ENCODE results near the gene SLC6A6. TPM values are rescaled to one million over a fixed set of nuclear protein-coding genes. Genes with fewer than 3 reads are reported as not detected.

The SLC6A6 gene
- total RNA-seq, 2 donors from 2014 or later, result 43.1 to 56.5 TPM

- no peak for DNase-seq
- no peaks in the 10 kb centered on the region for H3K27me3 ChIP-seq (ENCODE audit: control insufficient read depth, insufficient read depth, low read length, poor library complexity, severe bottlenecking)
- 87 to 92% methylated on average over 21 to 25 of the region's 25 CpGs for WGBS, 2 experiments (ENCODE audit: insufficient coverage in 1 of 2, insufficient read length in 1 of 2)
- TF ChIP-seq CTCF (conservative IDR thresholded peaks at IDR 0.05), result no peak
- Mint-ChIP-seq H3K27ac (no peak overlapping the region), H3K36me3 (ENCODE audit: low read depth) (peaks cover 49% of the 10 kb centered on the region), H3K27me3 (ENCODE audit: insufficient read depth) (no peaks in the 10 kb centered on the region), H3K4me3 (no peak overlapping the region), H3K9me3 (peaks cover 3% of the 10 kb centered on the region), H3K4me1 (peaks cover 5% of the 10 kb centered on the region)
- H3K36me3 ChIP-seq (ENCODE audit: control insufficient read depth, insufficient read depth, low read length), result peaks cover 30% of the 10 kb centered on the region
- peak overlapping the region; percentile 90 for H3K27ac ChIP-seq (ENCODE audit: low read depth, low read length)
- H3K9me3 ChIP-seq (ENCODE audit: control insufficient read depth, low read length), result peaks cover 3% of the 10 kb centered on the region
- no peaks in the 10 kb centered on the region for H3K4me1 ChIP-seq (ENCODE audit: control insufficient read depth, insufficient read depth, low read length)
- no peak overlapping the region for H3K4me3 ChIP-seq (ENCODE audit: low read length)
- no peak overlapping the region for H3K9ac ChIP-seq (ENCODE audit: extremely low read depth, low read length, poor library complexity, severe bottlenecking)
Observed at GRCh38 chr3:14452740-14453710, 50.6 kb downstream of the SLC6A6 start.

GRCh38 chr3:14453876-14454638 lies 51.7 kb downstream of the SLC6A6 start:
- DNase-seq, result no peak
- no peak overlapping the region for H3K4me3 ChIP-seq (ENCODE audit: low read length)
- H3K36me3 Mint-ChIP-seq (ENCODE audit: low read depth), result peaks cover 41% of the 10 kb centered on the region
- no peaks in the 10 kb centered on the region for H3K27me3 Mint-ChIP-seq (ENCODE audit: insufficient read depth)
- H3K9me3 ChIP-seq (ENCODE audit: control insufficient read depth, low read length), result no peaks in the 10 kb centered on the region
- peak overlapping the region; percentile 9 for H3K27ac Mint-ChIP-seq
- H3K27ac ChIP-seq (ENCODE audit: low read depth, low read length), result peak overlapping the region; percentile 2
- H3K27me3 ChIP-seq (ENCODE audit: control insufficient read depth, insufficient read depth, low read length, poor library complexity, severe bottlenecking), result no peaks in the 10 kb centered on the region
- H3K9ac ChIP-seq (ENCODE audit: extremely low read depth, low read length, poor library complexity, severe bottlenecking), result no peak overlapping the region
- peaks cover 15% of the 10 kb centered on the region for H3K4me1 Mint-ChIP-seq
- H3K9me3 Mint-ChIP-seq, result no peaks in the 10 kb centered on the region
- TF ChIP-seq CTCF (conservative IDR thresholded peaks at IDR 0.05), result no peak
- 81 to 89% methylated on average over 8 to 23 of the region's 23 CpGs for WGBS, 2 experiments (ENCODE audit: insufficient coverage in 1 of 2, insufficient read length in 1 of 2)
- peaks cover 22% of the 10 kb centered on the region for H3K36me3 ChIP-seq (ENCODE audit: control insufficient read depth, insufficient read depth, low read length)
- H3K4me3 Mint-ChIP-seq, result no peak overlapping the region
- peaks cover 7% of the 10 kb centered on the region for H3K4me1 ChIP-seq (ENCODE audit: control insufficient read depth, insufficient read depth, low read length)

GRCh38 chr3:14454639-14455310 lies 52.4 kb downstream of the SLC6A6 start:
- Mint-ChIP-seq H3K36me3 (ENCODE audit: low read depth) (peaks cover 44% of the 10 kb centered on the region), H3K27ac (no peak overlapping the region), H3K27me3 (ENCODE audit: insufficient read depth) (no peaks in the 10 kb centered on the region), H3K4me1 (peaks cover 17% of the 10 kb centered on the region), H3K4me3 (no peak overlapping the region), H3K9me3 (no peaks in the 10 kb centered on the region)
- 92 to 93% methylated on average over 8 of the region's 8 CpGs for WGBS, 2 experiments (ENCODE audit: insufficient coverage in 1 of 2, insufficient read length in 1 of 2)
- Histone ChIP-seq H3K27ac (ENCODE audit: low read depth, low read length) (no peak overlapping the region), H3K9me3 (ENCODE audit: control insufficient read depth, low read length) (no peaks in the 10 kb centered on the region), H3K36me3 (ENCODE audit: control insufficient read depth, insufficient read depth, low read length) (peaks cover 27% of the 10 kb centered on the region), H3K4me3 (ENCODE audit: low read length) (no peak overlapping the region), H3K9ac (ENCODE audit: extremely low read depth, low read length, poor library complexity, severe bottlenecking) (no peak overlapping the region), H3K4me1 (ENCODE audit: control insufficient read depth, insufficient read depth, low read length) (peaks cover 11% of the 10 kb centered on the region), H3K27me3 (ENCODE audit: control insufficient read depth, insufficient read depth, low read length, poor library complexity, severe bottlenecking) (no peaks in the 10 kb centered on the region)
- no peak for TF ChIP-seq CTCF (conservative IDR thresholded peaks at IDR 0.05)
- no peak for DNase-seq

All from endodermal cell (in vitro differentiated cells).